WTC11 (cell line): ENCODE measurements around the gene RPS15A. TPM values are rescaled to one million over a fixed set of nuclear protein-coding genes. Genes with fewer than 3 reads are reported as not detected.
A peak's percentile ranks its signal among the peaks of the same experiment; 100 is the strongest.

ENCODE experiments used
- ATAC-seq: fragments of 200-7000 bp; cut with Tn5 transposase; 2 replicates; pipeline ENCODE4 v1.10.0; 2021; ENCODE audit warnings: mild to moderate bottlenecking, moderate library complexity
- CTCF ChIA-PET: fragments of 300-600 bp; sonication (Branson Sonifier 250); formaldehyde crosslinking; loops from one replicate; lab custom pipeline; 2021; ENCODE audit warnings: antibody characterized with exemption; lab: Charles Lee
- POLR2A ChIA-PET: fragments of 350-600 bp; sonication (Branson Sonifier 250); formaldehyde crosslinking; loops from one replicate; lab custom pipeline; 2021; ENCODE audit warnings: antibody characterized with exemption; lab: Charles Lee
- DNase-seq: peaks from one replicate; pipeline ENCODE4 v3.0.0; 2021; ENCODE audit warnings: low spot score
- H3K27ac Mint-ChIP-seq: 2 replicates; pipeline ENCODE4 v1.8.0; 2021; ENCODE audit warnings: mixed read lengths
- H3K27me3 Mint-ChIP-seq: 2 replicates; pipeline ENCODE4 v1.8.0; 2021; ENCODE audit warnings: low read depth, mild to moderate bottlenecking, moderate library complexity, mixed read lengths
- H3K36me3 Mint-ChIP-seq: 2 replicates; pipeline ENCODE4 v1.8.0; 2021; ENCODE audit warnings: mixed read lengths
- H3K4me1 Mint-ChIP-seq: 2 replicates; pipeline ENCODE4 v1.8.0; 2022; ENCODE audit warnings: mixed read lengths
- H3K4me3 Mint-ChIP-seq: 2 replicates; pipeline ENCODE4 v1.8.0; 2021; ENCODE audit warnings: mild to moderate bottlenecking, moderate library complexity, mixed read lengths
- H3K9me3 Mint-ChIP-seq: 2 replicates; pipeline ENCODE4 v1.8.0; 2021; ENCODE audit warnings: mixed read lengths
- ARID4B ChIP-seq: sonication (generic); formaldehyde crosslinking; IDR thresholded peaks from 2 replicates; pipeline ENCODE4 v1.8.0; 2023; ENCODE audit warnings: missing genetic modification reagents, mild to moderate bottlenecking, borderline replicate concordance
- CBFB ChIP-seq: sonication (generic); formaldehyde crosslinking; IDR thresholded peaks from 2 replicates; pipeline ENCODE4 v1.8.1; 2022; ENCODE audit warnings: mild to moderate bottlenecking, low read depth, missing genetic modification reagents
- CDX4 ChIP-seq: fragments of 250-450 bp; sonication (Bioruptor Pico); IDR thresholded peaks from 2 replicates; pipeline ENCODE4 v1.9.0; 2021; ENCODE audit warnings: moderate library complexity, mild to moderate bottlenecking, inconsistent platforms, borderline replicate concordance
- CREM ChIP-seq: sonication (generic); formaldehyde crosslinking; IDR thresholded peaks from 2 replicates; pipeline ENCODE4 v1.8.1; 2022; ENCODE audit warnings: mild to moderate bottlenecking, missing genetic modification reagents, moderate library complexity
- E2F1 ChIP-seq: sonication (generic); formaldehyde crosslinking; IDR thresholded peaks from 2 replicates; pipeline ENCODE4 v1.8.0; 2022; ENCODE audit warnings: mild to moderate bottlenecking, missing genetic modification reagents
- E2F5 ChIP-seq: sonication (generic); formaldehyde crosslinking; IDR thresholded peaks from 2 replicates; pipeline ENCODE4 v1.8.1; 2022; ENCODE audit warnings: mild to moderate bottlenecking, moderate library complexity, missing genetic modification reagents
- GABPB1 ChIP-seq: sonication (generic); formaldehyde crosslinking; IDR thresholded peaks from 2 replicates; pipeline ENCODE4 v1.8.1; 2023; ENCODE audit warnings: mild to moderate bottlenecking, missing genetic modification reagents
- HMGXB4 ChIP-seq: sonication (generic); formaldehyde crosslinking; IDR thresholded peaks from 2 replicates; pipeline ENCODE4 v1.8.1; 2023; ENCODE audit warnings: mild to moderate bottlenecking, moderate library complexity, missing genetic modification reagents
- JAZF1 ChIP-seq: fragments of 250-450 bp; sonication (Bioruptor Pico); IDR thresholded peaks from 2 replicates; pipeline ENCODE4 v1.9.0; 2021; ENCODE audit warnings: moderate library complexity, mild to moderate bottlenecking, inconsistent platforms
- JUN ChIP-seq: sonication (generic); formaldehyde crosslinking; IDR thresholded peaks from 2 replicates; pipeline ENCODE4 v1.8.0; 2023; ENCODE audit warnings: mild to moderate bottlenecking, missing genetic modification reagents
- MLX ChIP-seq: sonication (generic); formaldehyde crosslinking; IDR thresholded peaks from 2 replicates; pipeline ENCODE4 v1.8.1; 2023; ENCODE audit warnings: mild to moderate bottlenecking, missing genetic modification reagents, moderate library complexity
- NFE2L1 ChIP-seq: sonication (generic); formaldehyde crosslinking; IDR thresholded peaks from 2 replicates; pipeline ENCODE4 v1.8.1; 2023; ENCODE audit warnings: missing genetic modification reagents
- NR2C2 ChIP-seq: sonication (generic); formaldehyde crosslinking; IDR thresholded peaks from 2 replicates; pipeline ENCODE4 v1.8.0; 2022; ENCODE audit warnings: mild to moderate bottlenecking, missing genetic modification reagents
- SOX15 ChIP-seq: fragments of 250-450 bp; sonication (Bioruptor Pico); IDR thresholded peaks from 2 replicates; pipeline ENCODE4 v1.9.0; 2021; ENCODE audit warnings: mild to moderate bottlenecking
- ZNF219 ChIP-seq: sonication (generic); formaldehyde crosslinking; IDR thresholded peaks from 2 replicates; pipeline ENCODE4 v1.8.0; 2023; ENCODE audit warnings: missing genetic modification reagents, mild to moderate bottlenecking, borderline replicate concordance
- ZNF263 ChIP-seq: sonication (generic); formaldehyde crosslinking; IDR thresholded peaks from 2 replicates; pipeline ENCODE4 v1.8.1; 2022; ENCODE audit warnings: low read depth, mild to moderate bottlenecking, moderate library complexity, missing genetic modification reagents
- ZNF281 ChIP-seq: sonication (generic); formaldehyde crosslinking; IDR thresholded peaks from 2 replicates; pipeline ENCODE4 v1.8.0; 2023; ENCODE audit warnings: mild to moderate bottlenecking, missing genetic modification reagents
- ZNF396 ChIP-seq: fragments of 250-450 bp; sonication (Bioruptor Pico); IDR thresholded peaks from 2 replicates; pipeline ENCODE4 v1.8.0; 2021; ENCODE audit warnings: mild to moderate bottlenecking, moderate library complexity, borderline replicate concordance
- ZNF416 ChIP-seq: fragments of 250-450 bp; sonication (Bioruptor Pico); IDR thresholded peaks from 2 replicates; pipeline ENCODE4 v1.9.0; 2021; ENCODE audit warnings: mild to moderate bottlenecking, inconsistent platforms
- total RNA-seq: library from RNA; stranded (reverse); gene quantifications from 3 replicates; pipeline ENCODE4 v1.2.3, GENCODE V29; 2021

RPS15A gene
- total RNA-seq, 1 experiment from 2014 or later = 1,612 TPM

- H3K27me3 Mint-ChIP-seq = no peaks in the 10 kb centered on the region
- POLR2A ChIA-PET = interaction anchor here (0.6 kb wide), 1 partner anchor 62 kb away, joined by 4 read pairs; no protein-coding TSS in a partner anchor
- no peak overlapping the region for H3K4me3 Mint-ChIP-seq
- DNase-seq (no peak), ATAC-seq (no peak)
- H3K4me1 Mint-ChIP-seq = peaks cover 9% of the 10 kb centered on the region
- H3K36me3 Mint-ChIP-seq = peaks cover 79% of the 10 kb centered on the region
- TF ChIP-seq JAZF1 (CRISPR knock-in tag) (no peak), MLX (CRISPR knock-in tag) (no peak), HMGXB4 (CRISPR knock-in tag) (no peak), SOX15 (CRISPR knock-in tag) (no peak), CREM (CRISPR knock-in tag) (no peak), NR2C2 (no peak), ZNF416 (no peak), CBFB (CRISPR knock-in tag) (no peak), GABPB1 (CRISPR knock-in tag) (no peak), ARID4B (CRISPR knock-in tag) (no peak), JUN (CRISPR knock-in tag) (no peak)
- no peaks in the 10 kb centered on the region for H3K9me3 Mint-ChIP-seq
- H3K27ac Mint-ChIP-seq = no peak overlapping the region
- CTCF ChIA-PET = no interaction called here
Measured at GRCh38 chr16:18832006-18832405, 41.9 kb upstream of the RPS15A start.

- TF ChIP-seq JUN (CRISPR knock-in tag) (no peak), E2F1 (no peak), ZNF396 (CRISPR knock-in tag) (no peak), ZNF263 (CRISPR knock-in tag) (no peak)
- no peaks in the 10 kb centered on the region for H3K27me3 Mint-ChIP-seq
- POLR2A ChIA-PET = no interaction called here
- H3K9me3 Mint-ChIP-seq = no peaks in the 10 kb centered on the region
- no peak overlapping the region for H3K4me3 Mint-ChIP-seq
- peaks cover 54% of the 10 kb centered on the region for H3K36me3 Mint-ChIP-seq
- DNase-seq (no peak), ATAC-seq (no peak)
- H3K27ac Mint-ChIP-seq = no peak overlapping the region
- CTCF ChIA-PET = interaction anchor here (1.0 kb wide), 1 partner anchor 28 kb away, joined by 3 read pairs; the partner anchor contains the start of gene ARL6IP1
- H3K4me1 Mint-ChIP-seq = peaks cover 12% of the 10 kb centered on the region
Measured at GRCh38 chr16:18829251-18829650, 39.1 kb upstream of the RPS15A start.

GRCh38 chr16:18827890-18828289 is 37.8 kb upstream of the RPS15A start:
- ChIA-PET CTCF (interaction anchor here (2.0 kb wide), 1 partner anchor 26 kb away, joined by 8 read pairs; the partner anchor contains the start of gene ARL6IP1), POLR2A (interaction anchor here (1.4 kb wide), 1 partner anchor 26 kb away, joined by 5 read pairs; the partner anchor contains the start of gene ARL6IP1)
- Mint-ChIP-seq H3K36me3 (peaks cover 45% of the 10 kb centered on the region), H3K4me1 (peaks cover 12% of the 10 kb centered on the region), H3K4me3 (no peak overlapping the region), H3K27me3 (no peaks in the 10 kb centered on the region), H3K27ac (peak overlapping the region; percentile 32; the same call in 1 of the 2 replicates), H3K9me3 (no peaks in the 10 kb centered on the region)
- ATAC-seq = no peak; the same call in 1 of the 2 replicates
- TF ChIP-seq ZNF219 (CRISPR knock-in tag) (no peak), CDX4 (no peak), ZNF281 (CRISPR knock-in tag) (no peak), E2F5 (CRISPR knock-in tag) (no peak), NFE2L1 (CRISPR knock-in tag) (no peak)
- DNase-seq = no peak
